DND-41 (cell line): Measurements from ENCODE around the gene DENND1A.

ENCODE experiments used
- EZH2 ChIP-seq: IDR thresholded peaks from 3 replicates; pipeline ENCODE4 v1.6.1; 2012; ENCODE audit warnings: borderline replicate concordance, low read depth, mild to moderate bottlenecking, moderate library complexity, low read length, inconsistent platforms; ENCODE audit not compliant: severe bottlenecking
- TF ChIP-seq, protein P1 (sequence below): IDR thresholded peaks from 2 replicates; pipeline ENCODE4 v1.5.1; 2012; ENCODE audit warnings: borderline replicate concordance, low read length, moderate library complexity, mild to moderate bottlenecking; ENCODE audit not compliant: poor library complexity, severe bottlenecking; ENCODE audit errors: extremely low read depth

DNA sequence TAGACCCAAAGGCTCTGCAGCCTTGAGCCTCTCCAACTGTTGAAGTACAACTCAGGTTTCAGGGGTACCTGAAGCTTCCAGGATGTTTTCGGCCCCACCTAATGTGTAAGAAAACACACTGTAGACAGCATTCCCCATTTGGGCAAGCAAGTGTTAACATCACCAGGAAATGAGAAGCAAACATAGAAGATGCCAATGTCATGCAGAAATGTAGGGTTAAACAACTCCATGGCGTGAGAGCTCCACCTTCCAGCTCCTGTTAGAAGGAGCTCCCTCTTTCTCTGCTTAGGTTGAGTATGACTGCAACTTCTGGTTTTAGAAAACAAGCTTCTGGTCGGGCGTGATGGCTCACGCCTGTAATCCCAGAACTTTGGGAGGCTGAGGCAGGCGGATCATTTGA lies 31.0 kb upstream of the DENND1A start:
- TF ChIP-seq, protein P1, sequence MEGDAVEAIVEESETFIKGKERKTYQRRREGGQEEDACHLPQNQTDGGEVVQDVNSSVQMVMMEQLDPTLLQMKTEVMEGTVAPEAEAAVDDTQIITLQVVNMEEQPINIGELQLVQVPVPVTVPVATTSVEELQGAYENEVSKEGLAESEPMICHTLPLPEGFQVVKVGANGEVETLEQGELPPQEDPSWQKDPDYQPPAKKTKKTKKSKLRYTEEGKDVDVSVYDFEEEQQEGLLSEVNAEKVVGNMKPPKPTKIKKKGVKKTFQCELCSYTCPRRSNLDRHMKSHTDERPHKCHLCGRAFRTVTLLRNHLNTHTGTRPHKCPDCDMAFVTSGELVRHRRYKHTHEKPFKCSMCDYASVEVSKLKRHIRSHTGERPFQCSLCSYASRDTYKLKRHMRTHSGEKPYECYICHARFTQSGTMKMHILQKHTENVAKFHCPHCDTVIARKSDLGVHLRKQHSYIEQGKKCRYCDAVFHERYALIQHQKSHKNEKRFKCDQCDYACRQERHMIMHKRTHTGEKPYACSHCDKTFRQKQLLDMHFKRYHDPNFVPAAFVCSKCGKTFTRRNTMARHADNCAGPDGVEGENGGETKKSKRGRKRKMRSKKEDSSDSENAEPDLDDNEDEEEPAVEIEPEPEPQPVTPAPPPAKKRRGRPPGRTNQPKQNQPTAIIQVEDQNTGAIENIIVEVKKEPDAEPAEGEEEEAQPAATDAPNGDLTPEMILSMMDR: no peak
- TF ChIP-seq EZH2: no peak
